Peyer's patch (tissue), 4 donors: ENCODE measurements around the gene RMP24.
A peak's percentile ranks its signal among the peaks of the same experiment; 100 is the strongest.

Source experiments
- DNase-seq, 3 donors: peaks; one replicate each; pipeline ENCODE4 v3.0.0-alpha.2; 2017 to 2019
- H3K27ac ChIP-seq, 4 donors: fragments of 200-600 bp; sonication (generic); one replicate each; pipeline ENCODE4 v1.5.1; 2016 to 2019
- H3K27me3 ChIP-seq, 2 donors: fragments of 200-600 bp; sonication (generic); one replicate each; pipeline ENCODE4 v1.5.1; 2019
- H3K36me3 ChIP-seq, 3 donors: fragments of 200-600 bp; sonication (generic); one replicate each; pipeline ENCODE4 v1.5.1; 2016 to 2019
- H3K4me1 ChIP-seq, 4 donors: fragments of 200-600 bp; sonication (generic); one replicate each; pipeline ENCODE4 v1.5.1; 2016 to 2019
- H3K4me3 ChIP-seq, 4 donors: fragments of 200-600 bp; sonication (generic); 1 replicate in 3 of 4; 2 replicates in 1 of 4; pipeline ENCODE4 v1.5.1; 2016 to 2019; ENCODE audit warnings: mild to moderate bottlenecking in 1 of 4
- H3K9me3 ChIP-seq, 4 donors: fragments of 200-600 bp; sonication (generic); one replicate each; pipeline ENCODE4 v1.5.1; 2016 to 2019; ENCODE audit warnings: mild to moderate bottlenecking in 1 of 4
- POLR2A ChIP-seq, 2 donors: fragments of 450-650 bp; IDR thresholded peaks; one replicate each; pipeline ENCODE4 v1.5.1; 2017; ENCODE audit warnings: antibody characterized with exemption in 2 of 2, mild to moderate bottlenecking in 2 of 2, moderate library complexity in 2 of 2
- TF ChIP-seq, protein P1 (sequence below), 6 experiments: fragments of 450-650 bp in 4 of 6; fragments of 200-600 bp in 2 of 6; sonication (generic) in 1 of 6; IDR thresholded peaks; one replicate each; pipeline ENCODE4 v1.5.1; 2017 to 2019; ENCODE audit warnings: antibody characterized with exemption in 6 of 6, mild to moderate bottlenecking in 3 of 6, moderate library complexity in 1 of 6

The RMP24 gene

DNA sequence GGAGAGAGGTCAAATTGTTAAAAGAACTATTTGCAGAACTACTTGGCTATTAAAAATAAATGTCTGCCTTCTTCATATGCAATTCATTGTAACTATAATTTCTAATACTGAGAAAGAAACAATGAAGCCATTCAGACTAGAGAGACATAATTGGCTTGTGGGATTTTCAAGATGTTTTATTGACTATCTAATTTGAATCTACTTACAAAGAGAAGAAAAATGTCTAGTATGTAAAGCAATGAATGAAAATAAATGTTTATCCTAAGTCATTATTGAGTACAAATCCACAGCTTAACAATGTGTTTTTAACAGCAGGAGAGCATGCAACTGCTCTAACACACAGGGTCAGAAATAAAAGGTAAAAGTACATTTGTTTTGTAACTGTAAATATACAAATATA is 19.2 kb downstream of the RMP24 start:
- Histone ChIP-seq H3K9me3 (no peaks in the 10 kb centered on the region), H3K4me3 (no peak overlapping the region), H3K4me1 (no peaks in the 10 kb centered on the region), H3K36me3 (peaks cover 0 to 15% (median 0%) of the 10 kb centered on the region in 3 donors), H3K27me3 (no peaks in the 10 kb centered on the region), H3K27ac (no peak overlapping the region)
- TF ChIP-seq, protein P1, sequence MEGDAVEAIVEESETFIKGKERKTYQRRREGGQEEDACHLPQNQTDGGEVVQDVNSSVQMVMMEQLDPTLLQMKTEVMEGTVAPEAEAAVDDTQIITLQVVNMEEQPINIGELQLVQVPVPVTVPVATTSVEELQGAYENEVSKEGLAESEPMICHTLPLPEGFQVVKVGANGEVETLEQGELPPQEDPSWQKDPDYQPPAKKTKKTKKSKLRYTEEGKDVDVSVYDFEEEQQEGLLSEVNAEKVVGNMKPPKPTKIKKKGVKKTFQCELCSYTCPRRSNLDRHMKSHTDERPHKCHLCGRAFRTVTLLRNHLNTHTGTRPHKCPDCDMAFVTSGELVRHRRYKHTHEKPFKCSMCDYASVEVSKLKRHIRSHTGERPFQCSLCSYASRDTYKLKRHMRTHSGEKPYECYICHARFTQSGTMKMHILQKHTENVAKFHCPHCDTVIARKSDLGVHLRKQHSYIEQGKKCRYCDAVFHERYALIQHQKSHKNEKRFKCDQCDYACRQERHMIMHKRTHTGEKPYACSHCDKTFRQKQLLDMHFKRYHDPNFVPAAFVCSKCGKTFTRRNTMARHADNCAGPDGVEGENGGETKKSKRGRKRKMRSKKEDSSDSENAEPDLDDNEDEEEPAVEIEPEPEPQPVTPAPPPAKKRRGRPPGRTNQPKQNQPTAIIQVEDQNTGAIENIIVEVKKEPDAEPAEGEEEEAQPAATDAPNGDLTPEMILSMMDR (IDR thresholded peaks at IDR 0.05), result no peak
- TF ChIP-seq POLR2A (IDR thresholded peaks at IDR 0.05), result no peak
- no peak for DNase-seq

DNA sequence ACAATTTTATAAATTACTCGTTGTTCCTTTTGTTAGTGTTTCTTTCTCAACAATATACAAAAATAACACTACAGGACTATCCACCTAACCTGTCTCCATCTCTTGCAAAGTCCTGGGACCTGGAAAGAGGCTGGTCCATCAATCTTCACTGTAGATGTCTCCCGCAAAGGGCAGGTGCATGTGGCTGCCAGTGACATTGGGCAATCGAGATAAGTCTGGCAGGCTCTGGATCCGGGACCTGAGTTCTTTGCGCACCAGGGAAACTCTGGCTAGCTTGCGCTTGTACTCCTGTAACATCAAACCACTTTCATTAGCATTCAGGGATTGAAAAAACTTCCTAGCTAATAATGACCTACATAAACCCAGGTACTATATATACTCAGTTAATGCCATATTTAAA is 20.5 kb downstream of the RMP24 start:
- Histone ChIP-seq H3K4me1 (no peaks in the 10 kb centered on the region), H3K4me3 (no peak overlapping the region), H3K27me3 (no peaks in the 10 kb centered on the region), H3K9me3 (no peaks in the 10 kb centered on the region), H3K27ac (no peak overlapping the region), H3K36me3 (peaks cover 0 to 15% (median 0%) of the 10 kb centered on the region in 3 donors)
- no peak for DNase-seq
- TF ChIP-seq, protein P1 (IDR thresholded peaks at IDR 0.05), result no peak
- TF ChIP-seq POLR2A (IDR thresholded peaks at IDR 0.05), result no peak

DNA sequence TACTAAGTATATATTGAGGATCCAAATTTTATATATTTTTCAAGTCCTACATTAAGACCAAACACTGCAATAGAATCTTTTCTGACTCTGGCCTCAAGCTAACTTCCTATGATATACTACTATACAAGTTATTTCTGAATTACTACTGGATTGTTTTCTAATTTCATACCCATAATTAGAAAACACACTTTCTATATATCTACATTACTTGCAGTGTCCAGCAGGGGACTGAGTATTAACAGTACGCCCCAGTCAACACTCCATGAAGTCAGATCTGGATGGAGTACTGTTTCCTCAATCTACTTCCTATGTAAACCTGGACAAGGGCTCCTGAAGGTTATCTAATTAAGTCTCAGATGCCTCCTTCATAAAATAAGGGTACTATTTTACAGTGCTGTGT is 26.5 kb downstream of the RMP24 start:
- Histone ChIP-seq H3K4me1 (no peaks in the 10 kb centered on the region), H3K36me3 (no peaks in the 10 kb centered on the region), H3K27ac (no peak overlapping the region), H3K4me3 (no peak overlapping the region), H3K9me3 (no peaks in the 10 kb centered on the region), H3K27me3 (no peaks in the 10 kb centered on the region)
- no peak for TF ChIP-seq POLR2A (IDR thresholded peaks at IDR 0.05)
- TF ChIP-seq, protein P1 (IDR thresholded peaks at IDR 0.05), result peak in 3 of 6 experiments; percentile 18 to 32 (median 24)
- no peak for DNase-seq

DNA sequence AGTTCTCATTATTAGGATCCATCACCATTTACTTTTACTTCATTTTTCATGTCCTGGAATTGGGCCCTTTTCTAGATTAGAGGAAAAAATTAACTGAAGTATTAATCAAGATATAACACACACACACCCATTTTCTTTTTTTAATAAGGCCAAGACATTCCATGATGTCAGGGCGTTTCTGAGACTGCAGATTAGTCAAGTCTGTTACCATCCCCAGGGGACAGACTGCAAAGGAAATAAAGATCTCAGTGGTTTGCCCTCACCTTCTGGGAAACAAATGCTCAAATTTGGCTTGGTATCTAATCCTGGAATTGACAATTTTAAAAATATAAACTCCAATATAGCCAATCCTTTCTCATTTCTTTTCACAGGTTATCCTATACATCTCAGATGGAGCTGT is 27.4 kb downstream of the RMP24 start:
- no peaks in the 10 kb centered on the region for H3K27me3 ChIP-seq
- no peak for TF ChIP-seq POLR2A (IDR thresholded peaks at IDR 0.05)
- TF ChIP-seq, protein P1 (IDR thresholded peaks at IDR 0.05), result no peak
- H3K27ac ChIP-seq, result no peak overlapping the region
- no peak overlapping the region for H3K4me3 ChIP-seq
- H3K9me3 ChIP-seq, result no peaks in the 10 kb centered on the region
- no peaks in the 10 kb centered on the region for H3K36me3 ChIP-seq
- no peak for DNase-seq
- no peaks in the 10 kb centered on the region for H3K4me1 ChIP-seq

DNA sequence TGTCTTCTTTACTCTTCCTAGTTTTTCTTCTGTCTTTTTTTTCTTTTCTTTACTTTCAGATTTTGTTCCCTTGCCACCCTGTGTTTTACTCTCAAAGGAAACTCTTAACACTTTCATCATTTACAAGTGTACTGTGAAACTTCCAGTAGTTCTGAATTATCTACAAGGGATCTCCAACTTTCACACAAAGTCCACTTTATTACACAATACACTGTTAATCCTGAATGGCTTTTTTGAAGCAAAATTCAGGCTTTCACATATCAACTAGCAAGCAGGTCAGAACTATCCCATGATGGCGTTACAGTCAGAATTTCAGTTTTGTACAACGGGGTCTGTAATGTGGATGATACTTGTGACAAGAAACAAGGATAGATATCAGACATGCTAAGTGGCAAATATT is 34.5 kb downstream of the RMP24 start:
- Histone ChIP-seq H3K4me1 (no peaks in the 10 kb centered on the region), H3K27me3 (no peaks in the 10 kb centered on the region), H3K27ac (no peak overlapping the region), H3K9me3 (no peaks in the 10 kb centered on the region), H3K36me3 (no peaks in the 10 kb centered on the region), H3K4me3 (no peak overlapping the region)
- TF ChIP-seq POLR2A (IDR thresholded peaks at IDR 0.05), result no peak
- TF ChIP-seq, protein P1 (IDR thresholded peaks at IDR 0.05), result no peak
- DNase-seq, result no peak

DNA sequence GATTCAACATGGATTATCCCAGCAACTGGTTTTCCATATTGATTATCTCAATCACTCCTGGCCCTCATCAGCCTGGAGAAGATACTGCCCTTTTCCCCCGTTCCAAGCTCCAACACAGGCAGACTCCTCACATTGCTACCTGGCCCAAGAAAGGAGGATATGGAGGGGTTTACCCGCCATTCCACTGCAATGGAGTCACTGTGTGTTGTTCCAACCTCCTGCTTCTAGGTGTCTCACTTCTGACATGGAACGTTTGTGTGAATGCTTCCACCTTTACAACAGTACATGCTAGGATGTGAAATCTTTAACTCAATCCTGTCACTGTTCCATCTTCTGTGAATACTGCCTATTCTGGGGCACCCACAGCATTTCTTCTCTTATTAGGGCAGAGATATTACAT is 36.7 kb downstream of the RMP24 start:
- H3K36me3 ChIP-seq, result no peaks in the 10 kb centered on the region
- TF ChIP-seq, protein P1 (IDR thresholded peaks at IDR 0.05), result no peak
- TF ChIP-seq POLR2A (IDR thresholded peaks at IDR 0.05), result no peak

More for the DNA sequence above, 36.7 kb downstream of the RMP24 start:
- Histone ChIP-seq H3K4me3 (no peak overlapping the region), H3K4me1 (no peaks in the 10 kb centered on the region), H3K27me3 (no peaks in the 10 kb centered on the region), H3K27ac (no peak overlapping the region), H3K9me3 (no peaks in the 10 kb centered on the region)
- no peak for DNase-seq
